Astrocyte (in vitro differentiated cells and primary cell): ENCODE measurements around the gene CCHCR1.

ENCODE experiments used
- CTCF ChIP-seq: IDR thresholded peaks from 2 replicates; pipeline ENCODE4 v1.5.1; 2011; ENCODE audit warnings: low read depth, mild to moderate bottlenecking, inconsistent platforms, low read length, moderate library complexity; ENCODE audit not compliant: insufficient read depth
- EZH2 ChIP-seq: IDR thresholded peaks from 2 replicates; pipeline ENCODE4 v1.6.1; 2012; ENCODE audit warnings: mild to moderate bottlenecking, low read length, inconsistent platforms; ENCODE audit not compliant: insufficient read depth

GRCh38 chr6:31144296-31144969 lies 13.2 kb downstream of the CCHCR1 start:
- no peak for TF ChIP-seq CTCF
- no peak for TF ChIP-seq EZH2
